GM10266 (cell line): ENCODE data around the gene TNRC6A.
"Not testable (repeated sequence)": the region's sequence is repeated elsewhere in the genome, so short reads cannot be mapped to it uniquely, and the experiment has no call there.

ENCODE experiments used
- DNase-seq: peaks from one replicate; pipeline ENCODE4 v3.0.0; 2012; ENCODE audit errors: extremely low spot score
- CTCF ChIP-seq: IDR thresholded peaks from 2 replicates; pipeline ENCODE4 v1.5.1; 2012; ENCODE audit warnings: mild to moderate bottlenecking, low read depth; ENCODE audit not compliant: control insufficient read depth, insufficient read depth; ENCODE audit errors: missing control alignments

TNRC6A gene

DNA sequence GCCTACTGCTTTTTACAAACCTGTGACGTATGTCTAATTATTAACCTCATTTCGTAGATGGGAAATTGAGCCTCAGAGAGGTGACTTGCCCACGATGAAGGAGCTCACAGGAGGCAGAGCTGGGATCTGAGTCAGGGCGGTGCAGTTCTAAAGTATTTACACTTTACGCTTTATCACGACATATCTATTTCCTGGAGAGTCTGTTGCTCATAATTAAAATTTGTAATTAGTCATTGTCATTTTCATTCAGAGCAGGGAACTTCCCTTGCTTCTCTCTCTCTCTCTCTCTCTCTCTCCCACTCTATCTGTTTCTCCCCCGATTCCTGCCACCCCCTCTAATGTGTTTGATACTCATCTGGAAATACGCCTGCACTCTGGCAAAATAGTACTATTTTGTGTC is 122.2 kb downstream of the TNRC6A start:
- DNase-seq, result no peak
- TF ChIP-seq CTCF, result no peak

- DNase-seq, result no peak
- no peak for TF ChIP-seq CTCF
These were observed 122.8 kb downstream of the TNRC6A start for GRCh38 chr16:24852281-24852721.

DNA sequence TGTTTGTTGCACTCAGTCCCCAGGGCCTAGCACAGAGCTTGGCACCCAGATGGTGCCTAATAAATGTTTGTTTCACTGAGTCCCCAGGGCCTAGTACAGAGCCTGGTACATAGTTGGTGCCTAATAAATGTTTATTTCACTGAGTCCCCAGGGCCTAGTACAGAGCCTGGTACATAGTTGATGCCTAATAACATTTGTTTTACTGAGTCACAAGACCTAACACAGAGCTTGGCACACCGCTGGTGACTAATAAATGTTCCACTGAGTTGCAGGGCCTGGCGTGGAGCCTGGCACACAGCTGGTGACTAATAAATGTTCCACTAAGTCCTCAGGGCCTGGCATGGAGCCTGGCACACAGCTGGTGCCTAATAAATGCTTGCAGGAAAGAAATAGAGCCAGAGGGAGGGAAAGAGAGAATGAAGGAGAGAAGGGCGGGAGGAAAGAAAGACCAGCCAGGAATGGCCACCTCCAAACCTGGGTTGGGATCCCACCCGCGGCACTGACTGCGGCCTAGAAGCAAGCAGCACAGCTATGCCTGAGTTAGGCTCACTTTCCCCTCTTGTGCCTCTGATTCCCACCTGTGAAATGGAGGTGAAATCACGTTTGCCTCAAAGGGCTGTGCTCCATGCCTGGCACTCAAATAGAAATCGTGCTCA is 123.8 kb downstream of the TNRC6A start:
- DNase-seq, result no peak
- no peak for TF ChIP-seq CTCF

GRCh38 chr16:24853830-24854229 is 124.4 kb downstream of the TNRC6A start:
- TF ChIP-seq CTCF, result no peak
- DNase-seq, result no peak

DNA sequence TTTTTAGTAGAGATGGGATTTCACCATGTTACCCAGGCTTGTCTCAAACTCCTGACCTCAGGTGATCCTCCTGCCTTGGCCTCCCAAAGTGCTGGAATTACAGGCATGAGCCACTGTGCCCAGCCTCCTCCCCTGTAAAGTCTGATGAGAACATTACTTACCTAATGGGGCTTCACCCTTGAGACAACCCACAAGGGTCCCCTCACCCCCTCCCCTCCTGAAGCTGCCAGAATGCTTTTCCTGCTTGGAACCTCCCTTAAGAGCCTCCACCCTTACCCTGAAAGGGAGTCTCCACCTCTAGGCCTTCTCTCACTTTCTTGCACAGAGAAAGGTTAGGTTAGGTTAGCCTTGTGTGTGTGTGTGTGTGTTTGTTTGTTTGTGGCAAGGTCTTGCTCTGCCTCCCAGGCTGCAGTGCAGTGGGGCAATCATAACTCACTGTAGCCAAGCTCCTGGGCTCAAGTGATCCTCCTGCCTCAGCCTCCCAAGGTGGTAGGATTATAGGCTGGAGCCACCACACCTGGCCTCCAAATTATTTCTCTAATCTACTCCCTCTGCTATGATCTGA is 125.2 kb downstream of the TNRC6A start:
- no peak for DNase-seq
- TF ChIP-seq CTCF, result no peak

DNA sequence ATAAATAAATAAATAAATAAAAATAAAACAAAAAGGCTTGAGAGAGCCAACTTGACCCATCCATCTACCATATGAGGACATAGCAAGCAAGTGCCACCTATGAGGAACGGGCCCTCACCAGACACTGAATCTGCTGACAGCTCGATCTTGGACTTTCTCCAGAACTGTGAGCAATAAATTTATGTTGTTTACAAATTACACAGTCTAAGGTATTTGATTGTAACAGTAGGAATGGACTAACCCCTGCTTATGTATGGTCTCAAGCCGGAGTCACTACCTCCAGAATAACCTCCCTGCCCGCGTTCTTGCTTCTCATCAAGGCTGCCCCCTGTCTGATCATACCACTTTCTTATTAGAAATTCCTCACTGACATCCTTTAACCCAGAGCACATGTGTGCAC is 126.2 kb downstream of the TNRC6A start:
- TF ChIP-seq CTCF, result no peak
- DNase-seq, result no peak

- DNase-seq, result not testable (repeated sequence)
These were observed 127.4 kb downstream of the TNRC6A start for GRCh38 chr16:24856871-24857270.
